Activated naive CD4-positive, alpha-beta T cell treated with anti-CD3 and anti-CD28 coated beads, Interleukin-2, amount 50 U/mL, for 24 hours (primary cell): ENCODE data around the gene ANKRD55.
"Not testable (repeated sequence)": the region's sequence is repeated elsewhere in the genome, so short reads cannot be mapped to it uniquely, and the experiment has no call there.

Experiments used
- H3K27ac Mint-ChIP-seq: one replicate; pipeline ENCODE4 v1.8.0; 2021; ENCODE audit warnings: mild to moderate bottlenecking, mixed read lengths
- H3K27me3 Mint-ChIP-seq: one replicate; pipeline ENCODE4 v1.8.0; 2021; ENCODE audit warnings: mixed read lengths
- H3K36me3 Mint-ChIP-seq: one replicate; pipeline ENCODE4 v1.8.0; 2021; ENCODE audit warnings: mixed read lengths
- H3K4me1 Mint-ChIP-seq: one replicate; pipeline ENCODE4 v1.8.0; 2021; ENCODE audit warnings: mixed read lengths
- H3K4me3 Mint-ChIP-seq: one replicate; pipeline ENCODE4 v1.8.0; 2021; ENCODE audit warnings: mild to moderate bottlenecking, mixed read lengths
- H3K9me3 Mint-ChIP-seq: one replicate; pipeline ENCODE4 v1.8.0; 2021; ENCODE audit warnings: mixed read lengths

ANKRD55 gene

GRCh38 chr5:56126487-56127179, 106.5 kb downstream of the ANKRD55 start:
- Mint-ChIP-seq H3K27me3 (no peaks in the 10 kb centered on the region), H3K36me3 (peaks cover 16% of the 10 kb centered on the region), H3K27ac (peak overlapping the region; percentile 100), H3K4me1 (peaks cover 76% of the 10 kb centered on the region), H3K4me3 (peak overlapping the region; percentile 80), H3K9me3 (peaks cover 7% of the 10 kb centered on the region)

- Mint-ChIP-seq H3K9me3 (no peaks in the 10 kb centered on the region), H3K4me3 (no peak overlapping the region), H3K4me1 (peaks cover 51% of the 10 kb centered on the region), H3K27me3 (no peaks in the 10 kb centered on the region), H3K27ac (peak overlapping the region; percentile 46), H3K36me3 (peaks cover 4% of the 10 kb centered on the region)
These were observed 109.4 kb downstream of the ANKRD55 start for GRCh38 chr5:56123531-56124243.

- peak overlapping the region; percentile 92 for H3K27ac Mint-ChIP-seq
These were observed 110.7 kb downstream of the ANKRD55 start for GRCh38 chr5:56122360-56122985.

GRCh38 chr5:56119050-56119449, 114.1 kb downstream of the ANKRD55 start:
- Mint-ChIP-seq H3K4me1 (peaks cover 21% of the 10 kb centered on the region), H3K36me3 (peaks cover 4% of the 10 kb centered on the region), H3K27ac (peak overlapping the region; percentile 53), H3K27me3 (no peaks in the 10 kb centered on the region), H3K4me3 (no peak overlapping the region), H3K9me3 (no peaks in the 10 kb centered on the region)

More at GRCh38 chr5:56122360-56122985, 110.7 kb downstream of the ANKRD55 start:
- not testable (repeated sequence) for H3K4me3 Mint-ChIP-seq, H3K9me3 Mint-ChIP-seq, H3K36me3 Mint-ChIP-seq, H3K27me3 Mint-ChIP-seq
- peaks cover 39% of the 10 kb centered on the region for H3K4me1 Mint-ChIP-seq

GRCh38 chr5:56116599-56117141, 116.5 kb downstream of the ANKRD55 start:
- H3K27me3 Mint-ChIP-seq, result no peaks in the 10 kb centered on the region
- H3K4me3 Mint-ChIP-seq, result no peak overlapping the region
- peaks cover 15% of the 10 kb centered on the region for H3K4me1 Mint-ChIP-seq
- H3K27ac Mint-ChIP-seq, result peak overlapping the region; percentile 41
- H3K9me3 Mint-ChIP-seq, result no peaks in the 10 kb centered on the region
- H3K36me3 Mint-ChIP-seq, result peaks cover 7% of the 10 kb centered on the region

GRCh38 chr5:56115589-56115988, 117.5 kb downstream of the ANKRD55 start:
- Mint-ChIP-seq H3K27ac (no peak overlapping the region), H3K36me3 (peaks cover 12% of the 10 kb centered on the region), H3K27me3 (no peaks in the 10 kb centered on the region), H3K4me3 (no peak overlapping the region), H3K4me1 (peaks cover 25% of the 10 kb centered on the region), H3K9me3 (no peaks in the 10 kb centered on the region)

- peaks cover 12% of the 10 kb centered on the region for H3K36me3 Mint-ChIP-seq
- H3K4me3 Mint-ChIP-seq, result no peak overlapping the region
- H3K4me1 Mint-ChIP-seq, result peaks cover 41% of the 10 kb centered on the region
- H3K27me3 Mint-ChIP-seq, result no peaks in the 10 kb centered on the region
- H3K9me3 Mint-ChIP-seq, result no peaks in the 10 kb centered on the region
- H3K27ac Mint-ChIP-seq, result no peak overlapping the region
These were observed 120.5 kb downstream of the ANKRD55 start for GRCh38 chr5:56112526-56113121.

- Mint-ChIP-seq H3K27ac (peak overlapping the region; percentile 59), H3K4me1 (peaks cover 45% of the 10 kb centered on the region), H3K36me3 (peaks cover 12% of the 10 kb centered on the region)
These were observed 121.7 kb downstream of the ANKRD55 start for GRCh38 chr5:56111404-56111781.

GRCh38 chr5:56110646-56111403, 122.3 kb downstream of the ANKRD55 start:
- no peak overlapping the region for H3K4me3 Mint-ChIP-seq
- no peaks in the 10 kb centered on the region for H3K27me3 Mint-ChIP-seq
- peaks cover 49% of the 10 kb centered on the region for H3K4me1 Mint-ChIP-seq
- peak overlapping the region; percentile 59 for H3K27ac Mint-ChIP-seq
- no peaks in the 10 kb centered on the region for H3K9me3 Mint-ChIP-seq
- peaks cover 12% of the 10 kb centered on the region for H3K36me3 Mint-ChIP-seq

More at GRCh38 chr5:56111404-56111781, 121.7 kb downstream of the ANKRD55 start:
- Mint-ChIP-seq H3K4me3 (no peak overlapping the region), H3K9me3 (no peaks in the 10 kb centered on the region), H3K27me3 (no peaks in the 10 kb centered on the region)

- Mint-ChIP-seq H3K4me1 (peaks cover 74% of the 10 kb centered on the region), H3K36me3 (peaks cover 11% of the 10 kb centered on the region), H3K4me3 (no peak overlapping the region), H3K27ac (peak overlapping the region; percentile 88), H3K27me3 (no peaks in the 10 kb centered on the region), H3K9me3 (no peaks in the 10 kb centered on the region)
These were observed 124.9 kb downstream of the ANKRD55 start for GRCh38 chr5:56108246-56108645.

GRCh38 chr5:56106837-56107236, 126.3 kb downstream of the ANKRD55 start:
- Mint-ChIP-seq H3K36me3 (peaks cover 8% of the 10 kb centered on the region), H3K27ac (peak overlapping the region; percentile 88), H3K9me3 (no peaks in the 10 kb centered on the region), H3K27me3 (no peaks in the 10 kb centered on the region), H3K4me3 (peak overlapping the region; percentile 39), H3K4me1 (peaks cover 83% of the 10 kb centered on the region)

GRCh38 chr5:56105511-56106291, 127.4 kb downstream of the ANKRD55 start:
- Mint-ChIP-seq H3K4me3 (peak overlapping the region; percentile 47), H3K9me3 (no peaks in the 10 kb centered on the region), H3K4me1 (peaks cover 84% of the 10 kb centered on the region), H3K27ac (peak overlapping the region; percentile 93), H3K27me3 (no peaks in the 10 kb centered on the region), H3K36me3 (peaks cover 3% of the 10 kb centered on the region)

- Mint-ChIP-seq H3K27ac (peak overlapping the region; percentile 86), H3K36me3 (peaks cover 3% of the 10 kb centered on the region), H3K4me1 (peaks cover 95% of the 10 kb centered on the region), H3K4me3 (peak overlapping the region; percentile 75), H3K9me3 (no peaks in the 10 kb centered on the region), H3K27me3 (no peaks in the 10 kb centered on the region)
These were observed 130.2 kb downstream of the ANKRD55 start for GRCh38 chr5:56102889-56103288.

- Mint-ChIP-seq H3K4me1 (peaks cover 95% of the 10 kb centered on the region), H3K27ac (peak overlapping the region; percentile 96), H3K4me3 (peak overlapping the region; percentile 75)
- not testable (repeated sequence) for H3K36me3 Mint-ChIP-seq, H3K27me3 Mint-ChIP-seq, H3K9me3 Mint-ChIP-seq
These were observed 130.9 kb downstream of the ANKRD55 start for GRCh38 chr5:56102207-56102606.
